HepG2 (cell line): Measurements from ENCODE around the gene ACSF3. TPM values are rescaled to one million over a fixed set of nuclear protein-coding genes. Genes with fewer than 3 reads are reported as not detected.

Experiments used
- ATAC-seq: fragments of 200-7000 bp; cut with Tn5 transposase; 3 replicates; pipeline ENCODE4 v1.9.1; 2020; ENCODE audit warnings: mild to moderate bottlenecking, moderate library complexity
- BruUV-seq: library from RNA; stranded (reverse); fragments of 400-500 nt; replicated peaks from 2 replicates; lab custom pipeline; 2021; lab: Mats Ljungman, UMichigan
- CTCF ChIA-PET: fragments of 300-600 bp; formaldehyde crosslinking; extraction: SDS; loops from one replicate; lab custom pipeline; 2021; ENCODE audit warnings: low total read pairs, inconsistent platforms, low intra/inter-chr PET ratio; lab: Yijun Ruan, JAX
- POLR2A ChIA-PET: fragments of 350-600 bp; sonication (Branson Sonifier 250); formaldehyde crosslinking; loops from one replicate; lab custom pipeline; 2020; ENCODE audit warnings: antibody characterized with exemption, inconsistent platforms; lab: Yijun Ruan, JAX
- DNase-seq: peaks from one replicate; pipeline ENCODE4 v3.0.0-alpha.2; 2015; ENCODE audit warnings: low spot score
- FAIRE-seq: peaks from 3 replicates; lab custom pipeline; 2011; peaks lifted over from hg19 to GRCh38; lab: Jason Lieb, UNC
- H2AFZ ChIP-seq: one replicate; pipeline ENCODE4 v1.6.1; 2011; ENCODE audit warnings: low read length, inconsistent platforms
- H3K27ac ChIP-seq: fragments of 300-600 bp; 3 replicates; pipeline ENCODE4 v1.8.0; 2011; ENCODE audit warnings: mixed run types, mild to moderate bottlenecking, mixed read lengths, low read length, inconsistent platforms; ENCODE audit not compliant: insufficient read depth; ENCODE audit errors: extremely low read length
- H3K27me3 ChIP-seq, 2 experiments: fragments of 200-600 bp in 1 of 2; 2 replicates in 1 of 2; 3 replicates in 1 of 2; pipeline versions ENCODE4 v1.6.0 to v1.8.0; 2011; ENCODE audit warnings: low read length in 2 of 2, mild to moderate bottlenecking in 2 of 2, moderate library complexity in 2 of 2, inconsistent platforms in 1 of 2; ENCODE audit not compliant: insufficient read depth in 2 of 2, control insufficient read depth in 1 of 2
- H3K36me3 ChIP-seq, 2 experiments: fragments of 200-600 bp in 1 of 2; replicated peaks in 1 of 2; 2 replicates in 1 of 2; 3 replicates in 1 of 2; pipeline versions ENCODE4 v1.5.1 to v1.8.0; 2011; ENCODE audit warnings: low read length in 2 of 2, inconsistent platforms in 1 of 2; ENCODE audit not compliant: insufficient read depth in 2 of 2, control insufficient read depth in 1 of 2
- H3K4me1 ChIP-seq: 2 replicates; pipeline ENCODE4 v1.5.1; 2012; ENCODE audit warnings: low read length, inconsistent platforms; ENCODE audit not compliant: insufficient read depth
- H3K4me2 ChIP-seq: 2 replicates; pipeline ENCODE4 v1.6.0; 2011; ENCODE audit warnings: low read depth, low read length, inconsistent platforms
- H3K4me3 ChIP-seq, 3 experiments: fragments of 200-600 bp in 1 of 3; sonication (generic), shearing (Covaris generic) in 1 of 3; replicated peaks in 1 of 3; 2 replicates each; pipeline ENCODE4 v1.5.1; 2011 to 2016; ENCODE audit warnings: low read length in 3 of 3, inconsistent platforms in 2 of 3, low read depth in 2 of 3, mild to moderate bottlenecking in 2 of 3, control low read depth in 1 of 3, mixed read lengths in 1 of 3; ENCODE audit not compliant: insufficient read depth in 1 of 3
- H3K79me2 ChIP-seq: one replicate; pipeline ENCODE4 v1.6.1; 2011; ENCODE audit warnings: low read length, inconsistent platforms; ENCODE audit not compliant: insufficient read depth
- H3K9ac ChIP-seq: 2 replicates; pipeline ENCODE4 v1.6.0; 2011; ENCODE audit warnings: mild to moderate bottlenecking, low read depth, low read length, inconsistent platforms; ENCODE audit not compliant: insufficient read depth
- H3K9me3 ChIP-seq: 2 replicates; pipeline ENCODE4 v1.5.1; 2012; ENCODE audit warnings: mild to moderate bottlenecking, low read length
- H4K20me1 ChIP-seq: 2 replicates; pipeline ENCODE4 v1.6.0; 2011; ENCODE audit warnings: inconsistent platforms, mild to moderate bottlenecking, low read length, moderate library complexity; ENCODE audit not compliant: insufficient read depth
- HIVEP1 ChIP-seq: sonication (generic); formaldehyde crosslinking; IDR thresholded peaks from 2 replicates; pipeline ENCODE4 v1.4.0; 2020; ENCODE audit warnings: mild to moderate bottlenecking, missing genetic modification reagents
- PITX1 ChIP-seq: sonication (generic); formaldehyde crosslinking; IDR thresholded peaks from 2 replicates; pipeline ENCODE4 v1.5.1; 2020; ENCODE audit warnings: mild to moderate bottlenecking, missing genetic modification reagents
- TBL1XR1 ChIP-seq: fragments of 150-350 bp; IDR thresholded peaks from 2 replicates; pipeline ENCODE4 v1.6.1; 2014; ENCODE audit warnings: borderline replicate concordance, low read length; ENCODE audit not compliant: partially characterized antibody
- WGBS: methylation state at CpG from one replicate; pipeline ENCODE4 v1.1.6; 2017; ENCODE audit warnings: low lambda C conversion rate; 5-methylcytosine and 5-hydroxymethylcytosine counted together
- in situ Hi-C: cut with HindIII; loops from 2 replicates; pipeline ENCODE4 v1.10.0; 2017; ENCODE audit warnings: low pct_unique_long_range_greater_than_20kb; ENCODE audit not compliant: extremely low pct_ligation_motif_present
- intact Hi-C: fragments of 100-400 bp; cut with micrococcal nuclease; formaldehyde crosslinking; loops from one replicate; pipeline ENCODE4 v1.10.0; 2022; ENCODE audit not compliant: unreplicated experiment
- polyA plus RNA-seq, 8 experiments: library from polyadenylated mRNA; depleted of rRNA in 3 of 8; stranded (reverse) in 7 of 8; unstranded in 1 of 8; fragments of >200 nt; fragmentation: Illumina TruSeq in 4 of 8; extraction: Trizol in 4 of 8; gene quantifications; 2 replicates each; pipeline versions ENCODE4 v1.2.1 to v1.2.3, GENCODE V29; 2011 to 2016; ENCODE audit warnings: low read depth in 4 of 8, missing spikeins in 1 of 8, mixed read lengths in 1 of 8; ENCODE audit not compliant: insufficient read depth in 1 of 8
- total RNA-seq, 5 experiments: library from RNA; depleted of rRNA; stranded (reverse); fragments of >200 nt; fragmentation: Illumina TruSeq; extraction: Trizol; gene quantifications; 2 replicates each; pipeline ENCODE4 v1.2.3, GENCODE V29; 2016; ENCODE audit warnings: low read depth in 1 of 5
- TF ChIP-seq, protein P1 (sequence below): sonication (generic); formaldehyde crosslinking; IDR thresholded peaks from 2 replicates; pipeline ENCODE4 v1.4.0; 2020; ENCODE audit warnings: missing genetic modification reagents
- TF ChIP-seq, protein P2 (sequence below): sonication (generic); formaldehyde crosslinking; IDR thresholded peaks from 2 replicates; pipeline ENCODE4 v1.4.0; 2020; ENCODE audit warnings: mild to moderate bottlenecking, missing genetic modification reagents
- TF ChIP-seq, protein P3 (sequence below), 2 experiments: sonication (generic) in 1 of 2; formaldehyde crosslinking in 1 of 2; IDR thresholded peaks; 2 replicates each; pipeline versions ENCODE4 v1.5.1 to v1.6.1; 2011 to 2020; ENCODE audit warnings: borderline replicate concordance in 1 of 2, low read depth in 1 of 2, low read length in 1 of 2, mild to moderate bottlenecking in 1 of 2, missing genetic modification reagents in 1 of 2, moderate library complexity in 1 of 2
- TF ChIP-seq, protein P4 (sequence below), 2 experiments: IDR thresholded peaks; 2 replicates each; pipeline ENCODE4 v1.6.1; 2011 to 2012; ENCODE audit warnings: low read length in 2 of 2, borderline replicate concordance in 1 of 2, low read depth in 1 of 2, mild to moderate bottlenecking in 1 of 2, moderate library complexity in 1 of 2

Gene ACSF3
- total and polyA plus RNA-seq, 2 of the 13 experiments (the other 11 are each of a cell fraction or from before 2014, with no cell fraction given): 14.9 to 30.6 TPM

DNA sequence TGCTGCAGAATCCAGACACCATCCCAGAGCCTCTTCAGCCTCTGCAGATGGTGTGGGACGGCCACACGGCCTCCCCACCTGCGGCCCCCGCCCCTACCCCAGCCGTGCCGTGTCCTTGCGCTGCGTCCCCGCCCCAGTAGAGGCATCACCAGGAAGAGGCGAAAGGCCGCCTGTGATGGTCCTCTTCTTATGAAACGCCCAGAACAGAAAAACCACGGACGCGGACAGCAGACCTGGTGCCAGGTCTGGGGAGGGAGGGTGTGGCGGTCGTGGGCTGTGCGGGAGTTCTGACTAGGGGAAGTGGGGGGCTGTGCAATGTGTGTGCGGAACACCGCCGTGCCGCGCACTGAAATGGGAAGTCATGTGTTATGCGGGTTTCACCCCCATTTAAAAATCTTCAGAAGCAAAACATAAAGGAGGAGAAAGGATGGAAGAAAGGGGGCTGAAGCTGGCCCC lies 25.5 kb downstream of the ACSF3 start:
- intact Hi-C loops (no loop called here), in situ Hi-C loops (no loop called here)
- Histone ChIP-seq H3K27me3 (no peaks in the 10 kb centered on the region), H3K36me3 (peaks cover 27 to 45% of the 10 kb centered on the region in 2 experiments; a peak in 4 of 5 replicates), H3K79me2 (no peaks in the 10 kb centered on the region), H3K4me2 (no peak overlapping the region), H4K20me1 (no peaks in the 10 kb centered on the region; the same call in 1 of the 2 replicates), H3K4me3 (no peak overlapping the region), H3K4me1 (peaks cover 12% of the 10 kb centered on the region), H3K9ac (no peak overlapping the region), H3K9me3 (no peaks in the 10 kb centered on the region), H3K27ac (no peak overlapping the region), H2AFZ (no peak overlapping the region)
- BruUV-seq: no TSS peak
- TF ChIP-seq PITX1 (CRISPR knock-in tag): no peak
- TF ChIP-seq, protein P1, sequence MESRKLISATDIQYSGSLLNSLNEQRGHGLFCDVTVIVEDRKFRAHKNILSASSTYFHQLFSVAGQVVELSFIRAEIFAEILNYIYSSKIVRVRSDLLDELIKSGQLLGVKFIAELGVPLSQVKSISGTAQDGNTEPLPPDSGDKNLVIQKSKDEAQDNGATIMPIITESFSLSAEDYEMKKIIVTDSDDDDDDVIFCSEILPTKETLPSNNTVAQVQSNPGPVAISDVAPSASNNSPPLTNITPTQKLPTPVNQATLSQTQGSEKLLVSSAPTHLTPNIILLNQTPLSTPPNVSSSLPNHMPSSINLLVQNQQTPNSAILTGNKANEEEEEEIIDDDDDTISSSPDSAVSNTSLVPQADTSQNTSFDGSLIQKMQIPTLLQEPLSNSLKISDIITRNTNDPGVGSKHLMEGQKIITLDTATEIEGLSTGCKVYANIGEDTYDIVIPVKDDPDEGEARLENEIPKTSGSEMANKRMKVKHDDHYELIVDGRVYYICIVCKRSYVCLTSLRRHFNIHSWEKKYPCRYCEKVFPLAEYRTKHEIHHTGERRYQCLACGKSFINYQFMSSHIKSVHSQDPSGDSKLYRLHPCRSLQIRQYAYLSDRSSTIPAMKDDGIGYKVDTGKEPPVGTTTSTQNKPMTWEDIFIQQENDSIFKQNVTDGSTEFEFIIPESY (CRISPR knock-in tag): peak; percentile 78
- TF ChIP-seq, protein P2, sequence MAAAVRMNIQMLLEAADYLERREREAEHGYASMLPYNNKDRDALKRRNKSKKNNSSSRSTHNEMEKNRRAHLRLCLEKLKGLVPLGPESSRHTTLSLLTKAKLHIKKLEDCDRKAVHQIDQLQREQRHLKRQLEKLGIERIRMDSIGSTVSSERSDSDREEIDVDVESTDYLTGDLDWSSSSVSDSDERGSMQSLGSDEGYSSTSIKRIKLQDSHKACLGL (CRISPR knock-in tag): 0 out of 2 replicates have a peak, but pooled peaks have one; percentile 11
- FAIRE-seq: no peak
- POLR2A ChIA-PET: interaction anchor here (1.2 kb wide), 1 partner anchor 72 kb away, joined by 4 read pairs; no protein-coding TSS in a partner anchor
- ATAC-seq: no peak
- DNase-seq: no peak
- WGBS: 98% methylated on average over 24 of the region's 24 CpGs
- CTCF ChIA-PET: no interaction called here

DNA sequence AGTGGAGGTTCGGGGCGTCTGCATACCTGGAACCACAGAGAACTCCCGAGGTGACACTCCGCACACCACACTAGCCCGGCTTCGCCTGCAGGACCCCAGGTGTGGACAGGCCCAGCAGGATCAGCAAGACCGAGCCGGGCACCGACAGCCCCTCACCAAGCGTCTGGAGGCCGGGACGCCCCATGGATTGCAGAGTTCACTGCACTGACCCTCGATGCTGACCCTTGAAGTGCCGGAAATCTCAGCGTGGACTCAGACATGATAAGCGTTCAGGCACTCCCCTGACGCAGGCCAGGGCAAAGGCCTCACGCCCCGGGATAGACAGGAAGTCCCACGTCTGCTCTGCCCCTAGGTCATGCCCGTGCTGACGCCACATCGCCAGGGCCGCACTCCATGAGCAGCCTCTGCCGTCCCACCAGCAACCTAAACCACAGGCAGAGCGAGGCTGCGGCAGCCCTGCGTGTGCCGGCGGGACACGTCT lies 26.0 kb downstream of the ACSF3 start:
- H4K20me1 ChIP-seq: no peaks in the 10 kb centered on the region; the same call in 1 of the 2 replicates
- H3K9ac ChIP-seq: no peak overlapping the region
- intact Hi-C loops: no loop called here
- H3K27ac ChIP-seq: no peak overlapping the region
- no TSS peak for BruUV-seq
- 89% methylated on average over 12 of the region's 31 CpGs for WGBS
- no peaks in the 10 kb centered on the region for H3K9me3 ChIP-seq
- in situ Hi-C loops: no loop called here
- no peak for ATAC-seq
- H3K79me2 ChIP-seq: no peaks in the 10 kb centered on the region
- H2AFZ ChIP-seq: no peak overlapping the region
- H3K4me1 ChIP-seq: peaks cover 12% of the 10 kb centered on the region
- H3K4me2 ChIP-seq: no peak overlapping the region
- POLR2A ChIA-PET: no interaction called here
- FAIRE-seq: no peak
- no peaks in the 10 kb centered on the region for H3K27me3 ChIP-seq
- H3K36me3 ChIP-seq: peaks cover 23 to 44% of the 10 kb centered on the region in 2 experiments; a peak in 4 of 5 replicates
- CTCF ChIA-PET: no interaction called here
- no peak overlapping the region for H3K4me3 ChIP-seq
- no peak for DNase-seq
- TF ChIP-seq, protein P3, sequence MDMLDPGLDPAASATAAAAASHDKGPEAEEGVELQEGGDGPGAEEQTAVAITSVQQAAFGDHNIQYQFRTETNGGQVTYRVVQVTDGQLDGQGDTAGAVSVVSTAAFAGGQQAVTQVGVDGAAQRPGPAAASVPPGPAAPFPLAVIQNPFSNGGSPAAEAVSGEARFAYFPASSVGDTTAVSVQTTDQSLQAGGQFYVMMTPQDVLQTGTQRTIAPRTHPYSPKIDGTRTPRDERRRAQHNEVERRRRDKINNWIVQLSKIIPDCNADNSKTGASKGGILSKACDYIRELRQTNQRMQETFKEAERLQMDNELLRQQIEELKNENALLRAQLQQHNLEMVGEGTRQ (IDR thresholded peaks at IDR 0.05; ENCODE audit: low read depth, low read length): no peak
- TF ChIP-seq, protein P3 (CRISPR knock-in tag; IDR thresholded peaks at IDR 0.05; ENCODE audit: borderline replicate concordance): no peak
- TF ChIP-seq, protein P4, sequence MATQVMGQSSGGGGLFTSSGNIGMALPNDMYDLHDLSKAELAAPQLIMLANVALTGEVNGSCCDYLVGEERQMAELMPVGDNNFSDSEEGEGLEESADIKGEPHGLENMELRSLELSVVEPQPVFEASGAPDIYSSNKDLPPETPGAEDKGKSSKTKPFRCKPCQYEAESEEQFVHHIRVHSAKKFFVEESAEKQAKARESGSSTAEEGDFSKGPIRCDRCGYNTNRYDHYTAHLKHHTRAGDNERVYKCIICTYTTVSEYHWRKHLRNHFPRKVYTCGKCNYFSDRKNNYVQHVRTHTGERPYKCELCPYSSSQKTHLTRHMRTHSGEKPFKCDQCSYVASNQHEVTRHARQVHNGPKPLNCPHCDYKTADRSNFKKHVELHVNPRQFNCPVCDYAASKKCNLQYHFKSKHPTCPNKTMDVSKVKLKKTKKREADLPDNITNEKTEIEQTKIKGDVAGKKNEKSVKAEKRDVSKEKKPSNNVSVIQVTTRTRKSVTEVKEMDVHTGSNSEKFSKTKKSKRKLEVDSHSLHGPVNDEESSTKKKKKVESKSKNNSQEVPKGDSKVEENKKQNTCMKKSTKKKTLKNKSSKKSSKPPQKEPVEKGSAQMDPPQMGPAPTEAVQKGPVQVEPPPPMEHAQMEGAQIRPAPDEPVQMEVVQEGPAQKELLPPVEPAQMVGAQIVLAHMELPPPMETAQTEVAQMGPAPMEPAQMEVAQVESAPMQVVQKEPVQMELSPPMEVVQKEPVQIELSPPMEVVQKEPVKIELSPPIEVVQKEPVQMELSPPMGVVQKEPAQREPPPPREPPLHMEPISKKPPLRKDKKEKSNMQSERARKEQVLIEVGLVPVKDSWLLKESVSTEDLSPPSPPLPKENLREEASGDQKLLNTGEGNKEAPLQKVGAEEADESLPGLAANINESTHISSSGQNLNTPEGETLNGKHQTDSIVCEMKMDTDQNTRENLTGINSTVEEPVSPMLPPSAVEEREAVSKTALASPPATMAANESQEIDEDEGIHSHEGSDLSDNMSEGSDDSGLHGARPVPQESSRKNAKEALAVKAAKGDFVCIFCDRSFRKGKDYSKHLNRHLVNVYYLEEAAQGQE (IDR thresholded peaks at IDR 0.05; ENCODE audit: borderline replicate concordance in 1 of 2, low read depth in 1 of 2, low read length in 2 of 2): no peak
- no peak for TF ChIP-seq HIVEP1 (CRISPR knock-in tag)
- no peak for TF ChIP-seq TBL1XR1
